C4-2B (cell line): ENCODE results near the gene ZBTB16.

ENCODE experiments used
- H3K27ac ChIP-seq: fragments of 450-650 bp; 2 replicates; pipeline ENCODE4 v1.5.1; 2017
- CTCF ChIP-seq: fragments of 450-650 bp; conservative IDR thresholded peaks from 2 replicates; pipeline ENCODE4 v1.5.1; 2017; ENCODE audit warnings: mild to moderate bottlenecking
- ZFX ChIP-seq: fragments of 450-650 bp; IDR thresholded peaks from 2 replicates; pipeline ENCODE4 v1.6.1; 2017

ZBTB16 gene

DNA sequence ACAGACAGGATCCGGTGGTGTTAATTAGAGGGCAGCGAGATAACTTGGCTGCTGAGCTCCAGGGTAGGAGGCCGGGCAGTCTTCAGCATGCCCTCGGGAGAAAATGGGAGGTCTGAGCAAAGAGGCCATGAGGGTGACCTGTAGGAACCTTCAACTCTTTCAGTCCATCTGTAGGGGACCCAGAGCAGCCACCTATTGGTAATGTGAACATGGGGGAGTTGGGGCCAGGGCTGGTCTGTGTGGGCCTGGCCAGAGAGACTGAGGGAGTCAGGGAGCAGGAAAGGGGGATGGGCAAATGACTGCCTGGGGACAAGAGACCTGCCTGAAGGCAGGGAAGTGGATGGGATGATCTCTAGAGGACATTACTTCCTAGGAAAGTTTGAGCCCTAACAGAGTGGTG, 135.6 kb downstream of the ZBTB16 start:
- H3K27ac ChIP-seq, result peak overlapping the region; percentile 96
- TF ChIP-seq CTCF (no peak), ZFX (no peak)

GRCh38 chr11:114195981-114196731, 136.6 kb downstream of the ZBTB16 start:
- peak overlapping the region; percentile 96 for H3K27ac ChIP-seq
- TF ChIP-seq ZFX, result no peak
- no peak; the same call in 1 of the 2 replicates for TF ChIP-seq CTCF

DNA sequence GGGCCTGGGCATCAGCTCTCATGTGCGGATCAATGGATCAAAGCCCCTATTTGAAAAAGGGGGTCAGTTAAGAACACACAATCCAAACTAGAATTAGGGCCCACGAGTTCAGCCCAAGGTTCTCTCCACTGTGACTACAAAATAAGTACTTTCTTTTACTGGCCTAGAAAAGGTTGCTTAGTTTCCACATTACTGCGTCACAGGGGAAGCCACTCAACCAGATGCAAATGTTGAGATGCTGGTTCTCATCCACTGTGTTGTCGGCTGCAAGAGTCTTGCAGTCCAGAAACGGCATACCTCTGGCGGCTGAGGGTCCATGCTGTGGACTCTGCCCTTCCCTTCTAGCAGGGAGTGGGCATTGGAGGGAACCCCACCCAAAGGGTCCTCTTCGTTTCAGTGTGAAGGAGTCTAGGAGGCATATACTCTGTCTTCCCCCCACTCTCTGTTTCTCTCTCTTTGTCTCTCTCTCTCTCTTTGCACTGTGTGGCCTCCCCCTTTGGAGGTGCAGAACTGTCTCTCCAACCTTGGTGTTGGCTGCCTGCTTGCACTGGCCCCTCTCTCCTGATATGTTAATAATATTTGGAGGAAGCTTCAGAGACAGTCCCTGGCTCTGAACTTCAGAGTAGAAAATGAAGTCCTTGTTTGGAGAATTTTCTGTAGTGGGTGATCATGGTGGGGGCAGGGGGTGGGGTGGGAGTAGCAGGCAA, 137.6 kb downstream of the ZBTB16 start:
- TF ChIP-seq CTCF, result no peak
- TF ChIP-seq ZFX, result no peak
- peak overlapping the region; percentile 96 for H3K27ac ChIP-seq

DNA sequence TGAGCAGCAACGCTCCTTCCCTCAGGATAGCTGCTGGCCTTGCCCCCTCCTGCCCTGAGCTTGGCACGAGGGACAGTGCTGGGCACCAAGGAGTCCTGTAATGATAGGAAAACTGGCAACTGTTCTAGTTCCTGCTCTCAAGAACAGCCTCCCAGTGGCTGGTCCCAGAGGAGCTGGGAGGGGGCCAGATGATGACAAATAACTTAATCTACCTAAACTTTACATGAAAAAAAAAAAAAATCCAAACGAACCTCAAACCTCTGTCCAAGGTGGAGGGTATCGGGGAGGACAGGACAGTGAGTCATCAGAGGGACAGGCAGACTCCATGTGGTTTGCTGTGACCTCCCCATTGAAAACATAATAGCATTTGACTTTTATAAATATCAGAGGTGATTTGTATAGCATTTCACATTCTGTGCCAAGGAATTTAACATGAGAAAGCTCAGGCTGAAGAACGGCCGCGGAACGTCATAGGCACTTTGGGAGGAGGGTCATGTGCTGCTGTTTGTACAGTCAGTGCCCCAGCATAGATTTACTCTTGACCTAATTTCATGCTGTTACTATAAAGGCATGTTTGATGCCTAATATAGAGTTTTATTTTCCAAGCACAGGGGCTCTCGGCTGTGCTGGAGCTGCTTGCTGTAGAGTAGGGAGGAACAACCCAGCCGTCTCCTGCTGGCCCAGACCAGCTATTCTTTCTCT, 138.4 kb downstream of the ZBTB16 start:
- peak overlapping the region; percentile 96 for H3K27ac ChIP-seq
- no peak for TF ChIP-seq CTCF
- no peak for TF ChIP-seq ZFX

DNA sequence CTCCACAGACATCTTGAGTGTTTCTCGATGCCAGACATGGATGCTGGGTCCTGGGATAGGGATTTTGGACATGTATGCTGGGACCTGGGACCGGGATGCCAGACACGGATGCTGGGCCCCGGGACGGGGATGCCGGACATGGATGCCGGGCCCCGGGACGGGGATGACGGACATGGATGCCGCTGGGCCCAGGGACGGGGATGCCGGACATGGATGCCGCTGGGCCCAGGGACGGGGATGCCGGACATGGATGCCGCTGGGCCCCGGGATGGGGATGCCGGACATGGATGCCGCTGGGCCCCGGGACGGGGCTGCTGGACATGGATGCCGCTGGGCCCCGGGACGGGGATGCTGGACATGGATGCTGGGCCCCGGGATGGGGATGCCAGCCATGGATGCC, 139.5 kb downstream of the ZBTB16 start:
- TF ChIP-seq ZFX, result no peak
- H3K27ac ChIP-seq, result peak overlapping the region; percentile 96

- TF ChIP-seq CTCF, result no peak
- no peak for TF ChIP-seq ZFX
- peak overlapping the region; percentile 12; the same call in 1 of the 2 replicates for H3K27ac ChIP-seq
These were observed 141.0 kb downstream of the ZBTB16 start for GRCh38 chr11:114200351-114201133.

- H3K27ac ChIP-seq, result no peak overlapping the region
- TF ChIP-seq CTCF, result no peak
- no peak for TF ChIP-seq ZFX
These were observed 141.7 kb downstream of the ZBTB16 start for GRCh38 chr11:114201219-114201618.
